HepG2 (cell line): ENCODE measurements around the gene DBNDD1. TPM values are rescaled to one million over a fixed set of nuclear protein-coding genes. Genes with fewer than 3 reads are reported as not detected.

Source experiments
- CHD4 ChIP-seq: fragments of 200-600 bp; sonication (generic); IDR thresholded peaks from 2 replicates; pipeline ENCODE4 v1.7.0; 2017; ENCODE audit warnings: mild to moderate bottlenecking, low read length, borderline replicate concordance
- KDM5B ChIP-seq: sonication (generic); formaldehyde crosslinking; IDR thresholded peaks from 2 replicates; pipeline ENCODE4 v1.4.0; 2020; ENCODE audit warnings: missing genetic modification reagents, mild to moderate bottlenecking, borderline replicate concordance
- MTA1 ChIP-seq: sonication (generic); formaldehyde crosslinking; IDR thresholded peaks from 2 replicates; pipeline ENCODE4 v1.4.0; 2020; ENCODE audit warnings: missing genetic modification reagents, mild to moderate bottlenecking, borderline replicate concordance
- MYNN ChIP-seq: sonication (generic); formaldehyde crosslinking; IDR thresholded peaks from 2 replicates; pipeline ENCODE4 v1.4.0; 2020; ENCODE audit warnings: mild to moderate bottlenecking, low read depth, missing genetic modification reagents
- REPIN1 ChIP-seq: sonication (generic); formaldehyde crosslinking; IDR thresholded peaks from 2 replicates; pipeline ENCODE4 v1.8.0; 2022; ENCODE audit warnings: missing genetic modification reagents, low read depth, mild to moderate bottlenecking, borderline replicate concordance
- ZKSCAN1 ChIP-seq: fragments of 150-350 bp; IDR thresholded peaks from 2 replicates; pipeline ENCODE4 v1.6.1; 2014; ENCODE audit warnings: low read length
- ZNF207 ChIP-seq: fragments of 450-650 bp; IDR thresholded peaks from 2 replicates; pipeline ENCODE4 v1.6.1; 2016; ENCODE audit warnings: antibody characterized with exemption, borderline replicate concordance
- ZNF343 ChIP-seq: sonication (generic); formaldehyde crosslinking; IDR thresholded peaks from 2 replicates; pipeline ENCODE4 v1.4.0; 2020; ENCODE audit warnings: mild to moderate bottlenecking, missing genetic modification reagents
- ZNF563 ChIP-seq: sonication (generic); formaldehyde crosslinking; IDR thresholded peaks from 2 replicates; pipeline ENCODE4 v1.8.0; 2022; ENCODE audit warnings: mild to moderate bottlenecking, moderate library complexity, missing genetic modification reagents
- ZNF629 ChIP-seq: sonication (generic); formaldehyde crosslinking; conservative IDR thresholded peaks from 2 replicates; pipeline ENCODE4 v1.5.0; 2020; ENCODE audit warnings: missing genetic modification reagents
- ZNF724P ChIP-seq: sonication (generic); formaldehyde crosslinking; IDR thresholded peaks from 2 replicates; pipeline ENCODE4 v1.8.0; 2022; ENCODE audit warnings: missing genetic modification reagents, borderline replicate concordance
- ZNF788 ChIP-seq: sonication (generic); formaldehyde crosslinking; IDR thresholded peaks from 2 replicates; pipeline ENCODE4 v1.5.0; 2020; ENCODE audit warnings: mild to moderate bottlenecking, missing genetic modification reagents, borderline replicate concordance
- polyA plus RNA-seq, 8 experiments: library from polyadenylated mRNA; depleted of rRNA in 3 of 8; stranded (reverse) in 7 of 8; unstranded in 1 of 8; fragments of >200 nt; fragmentation: Illumina TruSeq in 4 of 8; extraction: Trizol in 4 of 8; gene quantifications; 2 replicates each; pipeline versions ENCODE4 v1.2.1 to v1.2.3, GENCODE V29; 2011 to 2016; ENCODE audit warnings: low read depth in 4 of 8, missing spikeins in 1 of 8, mixed read lengths in 1 of 8; ENCODE audit not compliant: insufficient read depth in 1 of 8
- total RNA-seq, 5 experiments: library from RNA; depleted of rRNA; stranded (reverse); fragments of >200 nt; fragmentation: Illumina TruSeq; extraction: Trizol; gene quantifications; 2 replicates each; pipeline ENCODE4 v1.2.3, GENCODE V29; 2016; ENCODE audit warnings: low read depth in 1 of 5
- TF ChIP-seq, protein P1 (sequence below): sonication (generic); formaldehyde crosslinking; IDR thresholded peaks from 2 replicates; pipeline ENCODE4 v1.4.0; 2020; ENCODE audit warnings: low read depth, missing genetic modification reagents
- TF ChIP-seq, protein P2 (sequence below): sonication (generic); formaldehyde crosslinking; conservative IDR thresholded peaks from 2 replicates; pipeline ENCODE4 v1.4.0; 2020; ENCODE audit warnings: missing genetic modification reagents
- TF ChIP-seq, protein P3 (sequence below): sonication (generic); formaldehyde crosslinking; IDR thresholded peaks from 2 replicates; pipeline ENCODE4 v1.4.0; 2020; ENCODE audit warnings: missing genetic modification reagents, borderline replicate concordance
- TF ChIP-seq, protein P4 (sequence below): sonication (generic); formaldehyde crosslinking; IDR thresholded peaks from 2 replicates; pipeline ENCODE4 v1.5.1; 2020; ENCODE audit warnings: mild to moderate bottlenecking, missing genetic modification reagents, moderate library complexity

Gene DBNDD1
- total and polyA plus RNA-seq, 2 of the 13 experiments (the other 11 are each of a cell fraction or from before 2014, with no cell fraction given) = 17.0 to 40.4 TPM

DNA sequence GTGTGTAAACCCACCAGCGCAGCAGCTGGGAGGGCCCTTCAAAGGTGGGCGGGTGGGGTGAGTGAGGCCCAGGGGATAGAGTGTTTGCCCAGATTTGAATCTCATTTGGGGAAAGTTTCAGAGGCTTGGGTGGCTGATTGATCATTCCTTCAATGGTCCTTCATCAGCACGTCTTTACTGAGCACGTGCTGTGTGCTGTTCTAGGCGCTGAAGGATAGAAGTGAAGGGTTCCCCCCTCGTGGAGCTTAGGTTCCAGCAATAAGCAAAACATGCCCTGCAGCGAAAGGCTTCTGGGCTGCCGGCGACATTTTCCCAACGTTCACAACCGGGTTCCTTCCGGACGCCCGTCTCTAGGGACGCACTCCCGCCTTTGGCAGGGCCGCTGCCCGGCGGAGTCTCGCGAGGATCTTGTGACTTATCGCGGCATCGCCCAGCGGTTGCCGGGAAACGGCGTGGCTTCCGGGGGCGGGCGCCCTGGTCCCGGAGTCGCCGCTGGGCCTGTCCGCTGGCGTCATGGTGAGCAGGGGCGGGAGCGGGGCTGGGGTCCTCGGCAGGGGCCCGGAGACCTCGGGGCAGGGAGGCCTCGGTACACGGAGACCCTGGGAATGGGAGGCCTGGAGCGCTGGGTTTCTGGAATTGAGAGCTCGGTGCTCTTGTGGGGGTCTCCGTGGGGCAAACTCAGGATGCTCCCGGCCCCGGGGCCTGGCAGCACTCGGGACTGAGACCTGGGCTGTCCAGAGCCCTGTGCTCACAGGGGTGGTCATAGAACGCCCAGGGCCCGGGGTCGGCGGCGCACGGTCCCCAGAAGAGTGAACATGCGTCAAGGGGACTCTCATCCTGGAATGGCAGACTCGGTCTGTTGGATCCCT lies 3.2 kb upstream of the DBNDD1 start (continued):
- TF ChIP-seq, protein P1, sequence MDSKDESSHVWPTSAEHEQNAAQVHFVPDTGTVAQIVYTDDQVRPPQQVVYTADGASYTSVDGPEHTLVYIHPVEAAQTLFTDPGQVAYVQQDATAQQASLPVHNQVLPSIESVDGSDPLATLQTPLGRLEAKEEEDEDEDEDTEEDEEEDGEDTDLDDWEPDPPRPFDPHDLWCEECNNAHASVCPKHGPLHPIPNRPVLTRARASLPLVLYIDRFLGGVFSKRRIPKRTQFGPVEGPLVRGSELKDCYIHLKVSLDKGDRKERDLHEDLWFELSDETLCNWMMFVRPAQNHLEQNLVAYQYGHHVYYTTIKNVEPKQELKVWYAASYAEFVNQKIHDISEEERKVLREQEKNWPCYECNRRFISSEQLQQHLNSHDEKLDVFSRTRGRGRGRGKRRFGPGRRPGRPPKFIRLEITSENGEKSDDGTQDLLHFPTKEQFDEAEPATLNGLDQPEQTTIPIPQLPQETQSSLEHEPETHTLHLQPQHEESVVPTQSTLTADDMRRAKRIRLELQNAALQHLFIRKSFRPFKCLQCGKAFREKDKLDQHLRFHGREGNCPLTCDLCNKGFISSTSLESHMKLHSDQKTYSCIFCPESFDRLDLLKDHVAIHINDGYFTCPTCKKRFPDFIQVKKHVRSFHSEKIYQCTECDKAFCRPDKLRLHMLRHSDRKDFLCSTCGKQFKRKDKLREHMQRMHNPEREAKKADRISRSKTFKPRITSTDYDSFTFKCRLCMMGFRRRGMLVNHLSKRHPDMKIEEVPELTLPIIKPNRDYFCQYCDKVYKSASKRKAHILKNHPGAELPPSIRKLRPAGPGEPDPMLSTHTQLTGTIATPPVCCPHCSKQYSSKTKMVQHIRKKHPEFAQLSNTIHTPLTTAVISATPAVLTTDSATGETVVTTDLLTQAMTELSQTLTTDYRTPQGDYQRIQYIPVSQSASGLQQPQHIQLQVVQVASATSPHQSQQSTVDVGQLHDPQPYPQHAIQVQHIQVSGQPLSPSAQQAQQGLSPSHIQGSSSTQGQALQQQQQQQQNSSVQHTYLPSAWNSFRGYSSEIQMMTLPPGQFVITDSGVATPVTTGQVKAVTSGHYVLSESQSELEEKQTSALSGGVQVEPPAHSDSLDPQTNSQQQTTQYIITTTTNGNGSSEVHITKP (CRISPR knock-in tag) = no peak
- TF ChIP-seq ZNF724P (CRISPR knock-in tag) = no peak
- TF ChIP-seq ZKSCAN1 = no peak
- TF ChIP-seq KDM5B (CRISPR knock-in tag) = no peak; the same call in 1 of the 2 replicates
- TF ChIP-seq, protein P2, sequence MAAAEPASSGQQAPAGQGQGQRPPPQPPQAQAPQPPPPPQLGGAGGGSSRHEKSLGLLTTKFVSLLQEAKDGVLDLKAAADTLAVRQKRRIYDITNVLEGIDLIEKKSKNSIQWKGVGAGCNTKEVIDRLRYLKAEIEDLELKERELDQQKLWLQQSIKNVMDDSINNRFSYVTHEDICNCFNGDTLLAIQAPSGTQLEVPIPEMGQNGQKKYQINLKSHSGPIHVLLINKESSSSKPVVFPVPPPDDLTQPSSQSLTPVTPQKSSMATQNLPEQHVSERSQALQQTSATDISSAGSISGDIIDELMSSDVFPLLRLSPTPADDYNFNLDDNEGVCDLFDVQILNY (CRISPR knock-in tag) = peak; percentile 74
- TF ChIP-seq ZNF343 (CRISPR knock-in tag) = peak; percentile 46; the same call in 1 of the 2 replicates
- peak; percentile 85 for TF ChIP-seq REPIN1 (CRISPR knock-in tag)
- no peak for TF ChIP-seq MYNN (CRISPR knock-in tag)
- TF ChIP-seq ZNF207 = no peak
- TF ChIP-seq CHD4 = no peak
- no peak for TF ChIP-seq ZNF629 (CRISPR knock-in tag)
- TF ChIP-seq, protein P3, sequence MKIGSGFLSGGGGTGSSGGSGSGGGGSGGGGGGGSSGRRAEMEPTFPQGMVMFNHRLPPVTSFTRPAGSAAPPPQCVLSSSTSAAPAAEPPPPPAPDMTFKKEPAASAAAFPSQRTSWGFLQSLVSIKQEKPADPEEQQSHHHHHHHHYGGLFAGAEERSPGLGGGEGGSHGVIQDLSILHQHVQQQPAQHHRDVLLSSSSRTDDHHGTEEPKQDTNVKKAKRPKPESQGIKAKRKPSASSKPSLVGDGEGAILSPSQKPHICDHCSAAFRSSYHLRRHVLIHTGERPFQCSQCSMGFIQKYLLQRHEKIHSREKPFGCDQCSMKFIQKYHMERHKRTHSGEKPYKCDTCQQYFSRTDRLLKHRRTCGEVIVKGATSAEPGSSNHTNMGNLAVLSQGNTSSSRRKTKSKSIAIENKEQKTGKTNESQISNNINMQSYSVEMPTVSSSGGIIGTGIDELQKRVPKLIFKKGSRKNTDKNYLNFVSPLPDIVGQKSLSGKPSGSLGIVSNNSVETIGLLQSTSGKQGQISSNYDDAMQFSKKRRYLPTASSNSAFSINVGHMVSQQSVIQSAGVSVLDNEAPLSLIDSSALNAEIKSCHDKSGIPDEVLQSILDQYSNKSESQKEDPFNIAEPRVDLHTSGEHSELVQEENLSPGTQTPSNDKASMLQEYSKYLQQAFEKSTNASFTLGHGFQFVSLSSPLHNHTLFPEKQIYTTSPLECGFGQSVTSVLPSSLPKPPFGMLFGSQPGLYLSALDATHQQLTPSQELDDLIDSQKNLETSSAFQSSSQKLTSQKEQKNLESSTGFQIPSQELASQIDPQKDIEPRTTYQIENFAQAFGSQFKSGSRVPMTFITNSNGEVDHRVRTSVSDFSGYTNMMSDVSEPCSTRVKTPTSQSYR = no peak
- TF ChIP-seq, protein P4, sequence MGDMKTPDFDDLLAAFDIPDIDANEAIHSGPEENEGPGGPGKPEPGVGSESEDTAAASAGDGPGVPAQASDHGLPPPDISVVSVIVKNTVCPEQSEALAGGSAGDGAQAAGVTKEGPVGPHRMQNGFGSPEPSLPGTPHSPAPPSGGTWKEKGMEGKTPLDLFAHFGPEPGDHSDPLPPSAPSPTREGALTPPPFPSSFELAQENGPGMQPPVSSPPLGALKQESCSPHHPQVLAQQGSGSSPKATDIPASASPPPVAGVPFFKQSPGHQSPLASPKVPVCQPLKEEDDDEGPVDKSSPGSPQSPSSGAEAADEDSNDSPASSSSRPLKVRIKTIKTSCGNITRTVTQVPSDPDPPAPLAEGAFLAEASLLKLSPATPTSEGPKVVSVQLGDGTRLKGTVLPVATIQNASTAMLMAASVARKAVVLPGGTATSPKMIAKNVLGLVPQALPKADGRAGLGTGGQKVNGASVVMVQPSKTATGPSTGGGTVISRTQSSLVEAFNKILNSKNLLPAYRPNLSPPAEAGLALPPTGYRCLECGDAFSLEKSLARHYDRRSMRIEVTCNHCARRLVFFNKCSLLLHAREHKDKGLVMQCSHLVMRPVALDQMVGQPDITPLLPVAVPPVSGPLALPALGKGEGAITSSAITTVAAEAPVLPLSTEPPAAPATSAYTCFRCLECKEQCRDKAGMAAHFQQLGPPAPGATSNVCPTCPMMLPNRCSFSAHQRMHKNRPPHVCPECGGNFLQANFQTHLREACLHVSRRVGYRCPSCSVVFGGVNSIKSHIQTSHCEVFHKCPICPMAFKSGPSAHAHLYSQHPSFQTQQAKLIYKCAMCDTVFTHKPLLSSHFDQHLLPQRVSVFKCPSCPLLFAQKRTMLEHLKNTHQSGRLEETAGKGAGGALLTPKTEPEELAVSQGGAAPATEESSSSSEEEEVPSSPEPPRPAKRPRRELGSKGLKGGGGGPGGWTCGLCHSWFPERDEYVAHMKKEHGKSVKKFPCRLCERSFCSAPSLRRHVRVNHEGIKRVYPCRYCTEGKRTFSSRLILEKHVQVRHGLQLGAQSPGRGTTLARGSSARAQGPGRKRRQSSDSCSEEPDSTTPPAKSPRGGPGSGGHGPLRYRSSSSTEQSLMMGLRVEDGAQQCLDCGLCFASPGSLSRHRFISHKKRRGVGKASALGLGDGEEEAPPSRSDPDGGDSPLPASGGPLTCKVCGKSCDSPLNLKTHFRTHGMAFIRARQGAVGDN (CRISPR knock-in tag) = peak; percentile 95
- TF ChIP-seq MTA1 (CRISPR knock-in tag) = no peak
- no peak for TF ChIP-seq ZNF563 (CRISPR knock-in tag)
- peak; percentile 90; the same call in 1 of the 2 replicates for TF ChIP-seq ZNF788 (CRISPR knock-in tag)
